MM.1S (cell line): ENCODE measurements around the gene NLGN1.

Experiments
- DNase-seq: peaks from one replicate; pipeline ENCODE4 v3.0.0-alpha.2; 2015
- H2AFZ ChIP-seq: fragments of 300-600 bp; sonication (generic); 2 replicates; pipeline ENCODE4 v1.6.0; 2016; ENCODE audit warnings: antibody characterized with exemption, low read length
- H3F3A ChIP-seq: fragments of 300-600 bp; sonication (generic); 2 replicates; pipeline ENCODE4 v1.6.1; 2016; ENCODE audit warnings: mild to moderate bottlenecking, antibody characterized with exemption, low read length, moderate library complexity, mixed read lengths; ENCODE audit not compliant: insufficient read depth
- H3K27ac ChIP-seq: fragments of 300-600 bp; sonication (generic); 2 replicates; pipeline ENCODE4 v1.5.1; 2016; ENCODE audit warnings: mild to moderate bottlenecking, low read length
- H3K27me3 ChIP-seq: fragments of 300-600 bp; sonication (generic); replicated peaks from 2 replicates; pipeline ENCODE4 v1.6.0; 2016; ENCODE audit warnings: low read length; ENCODE audit not compliant: insufficient read depth
- H3K36me3 ChIP-seq: fragments of 300-600 bp; sonication (generic); replicated peaks from 2 replicates; pipeline ENCODE4 v1.6.1; 2016; ENCODE audit warnings: mild to moderate bottlenecking, low read length, mixed read lengths; ENCODE audit not compliant: insufficient read depth
- H3K4me1 ChIP-seq: fragments of 300-600 bp; sonication (generic); 2 replicates; pipeline ENCODE4 v1.6.1; 2016; ENCODE audit warnings: low read length, mixed read lengths
- H3K4me2 ChIP-seq: fragments of 300-600 bp; sonication (generic); 2 replicates; pipeline ENCODE4 v1.6.0; 2016; ENCODE audit warnings: low read depth, low read length
- H3K4me3 ChIP-seq: fragments of 300-600 bp; sonication (generic); 2 replicates; pipeline ENCODE4 v1.5.1; 2016; ENCODE audit warnings: low read length, mixed read lengths
- H3K79me2 ChIP-seq: fragments of 300-600 bp; sonication (generic); 2 replicates; pipeline ENCODE4 v1.6.1; 2016; ENCODE audit warnings: mixed run types, low read length, mixed read lengths
- H3K9ac ChIP-seq: fragments of 300-600 bp; sonication (generic); 2 replicates; pipeline ENCODE4 v1.6.1; 2016; ENCODE audit warnings: low read length, mixed read lengths
- H3K9me2 ChIP-seq: fragments of 300-600 bp; sonication (generic); replicated peaks from 2 replicates; pipeline ENCODE4 v1.6.1; 2016; ENCODE audit warnings: mild to moderate bottlenecking, low read length, mixed read lengths; ENCODE audit not compliant: insufficient read depth
- H3K9me3 ChIP-seq: fragments of 300-600 bp; sonication (generic); replicated peaks from 2 replicates; pipeline ENCODE4 v1.6.1; 2016; ENCODE audit warnings: mild to moderate bottlenecking, low read length, mixed read lengths; ENCODE audit not compliant: insufficient read depth
- H4K20me1 ChIP-seq: fragments of 300-600 bp; sonication (generic); 2 replicates; pipeline ENCODE4 v1.6.1; 2016; ENCODE audit warnings: mild to moderate bottlenecking, low read length, moderate library complexity, mixed read lengths; ENCODE audit not compliant: insufficient read depth
- CTCF ChIP-seq: fragments of 300-600 bp; sonication (generic); IDR thresholded peaks from 2 replicates; pipeline ENCODE4 v1.5.1; 2016; ENCODE audit warnings: antibody characterized with exemption, low read length, mixed read lengths
- EZH2 ChIP-seq: fragments of 300-600 bp; sonication (generic); optimal IDR thresholded peaks from 2 replicates; pipeline ENCODE3; 2017; ENCODE audit warnings: low read depth, mild to moderate bottlenecking, antibody characterized with exemption, low read length, mixed read lengths
- EZH2phosphoT487 ChIP-seq: fragments of 300-600 bp; sonication (generic); IDR thresholded peaks from 2 replicates; pipeline ENCODE4 v1.6.1; 2018; ENCODE audit warnings: antibody characterized with exemption, low read length

NLGN1 gene

GRCh38 chr3:173660645-173661299, 263.2 kb downstream of the NLGN1 start:
- Histone ChIP-seq H3K27me3 (no peaks in the 10 kb centered on the region), H2AFZ (no peak overlapping the region), H3K27ac (no peak overlapping the region), H3K4me1 (no peaks in the 10 kb centered on the region), H3K9me2 (no peaks in the 10 kb centered on the region), H3K4me3 (no peak overlapping the region), H3K4me2 (no peak overlapping the region), H3F3A (no peaks in the 10 kb centered on the region), H3K9me3 (no peaks in the 10 kb centered on the region), H3K36me3 (no peaks in the 10 kb centered on the region), H3K79me2 (no peaks in the 10 kb centered on the region), H3K9ac (no peak overlapping the region), H4K20me1 (no peaks in the 10 kb centered on the region)
- TF ChIP-seq EZH2 (no peak), EZH2phosphoT487 (no peak)
- DNase-seq = no peak

DNA sequence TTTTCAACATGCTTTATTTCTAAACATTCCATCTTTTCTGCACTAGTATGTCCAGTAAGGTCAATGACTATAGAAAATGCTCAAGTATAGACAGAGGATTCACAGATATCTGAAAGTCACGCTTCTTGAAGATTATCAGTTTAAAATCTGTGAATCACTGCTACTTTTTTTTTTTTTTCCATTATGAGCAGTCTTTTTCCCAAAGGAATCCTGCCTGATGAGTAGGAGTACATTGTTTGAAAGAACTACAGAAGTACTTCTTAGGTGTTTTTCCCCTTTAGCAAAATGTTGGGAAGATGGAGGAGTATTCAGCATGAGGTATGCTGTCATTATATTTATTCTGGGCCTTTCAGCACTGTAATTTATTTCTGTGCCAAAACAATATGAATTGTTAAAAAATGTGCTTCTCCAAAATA, 266.2 kb downstream of the NLGN1 start:
- no peaks in the 10 kb centered on the region for H3F3A ChIP-seq
- no peak overlapping the region for H3K9ac ChIP-seq
- H4K20me1 ChIP-seq = no peaks in the 10 kb centered on the region
- no peaks in the 10 kb centered on the region for H3K36me3 ChIP-seq
- H3K9me2 ChIP-seq = no peaks in the 10 kb centered on the region
- DNase-seq = no peak
- no peaks in the 10 kb centered on the region for H3K79me2 ChIP-seq
- TF ChIP-seq EZH2phosphoT487 (no peak), EZH2 (no peak), CTCF (no peak)
- H3K4me2 ChIP-seq = no peak overlapping the region
- H3K27me3 ChIP-seq = no peaks in the 10 kb centered on the region
- no peak overlapping the region for H3K4me3 ChIP-seq
- H2AFZ ChIP-seq = no peak overlapping the region
- no peaks in the 10 kb centered on the region for H3K4me1 ChIP-seq
- H3K9me3 ChIP-seq = no peaks in the 10 kb centered on the region
- H3K27ac ChIP-seq = no peak overlapping the region

- Histone ChIP-seq H2AFZ (no peak overlapping the region), H3K79me2 (no peaks in the 10 kb centered on the region), H3K4me1 (no peaks in the 10 kb centered on the region), H3K4me3 (no peak overlapping the region), H3K9me3 (no peaks in the 10 kb centered on the region), H3K9ac (no peak overlapping the region), H3K27me3 (no peaks in the 10 kb centered on the region), H3K36me3 (no peaks in the 10 kb centered on the region), H3F3A (no peaks in the 10 kb centered on the region), H3K4me2 (no peak overlapping the region), H3K9me2 (no peaks in the 10 kb centered on the region), H3K27ac (no peak overlapping the region), H4K20me1 (no peaks in the 10 kb centered on the region)
- no peak for TF ChIP-seq EZH2
- no peak for TF ChIP-seq EZH2phosphoT487
- TF ChIP-seq CTCF = no peak
- DNase-seq = no peak
These were observed 278.6 kb downstream of the NLGN1 start for GRCh38 chr3:173676094-173676493.

DNA sequence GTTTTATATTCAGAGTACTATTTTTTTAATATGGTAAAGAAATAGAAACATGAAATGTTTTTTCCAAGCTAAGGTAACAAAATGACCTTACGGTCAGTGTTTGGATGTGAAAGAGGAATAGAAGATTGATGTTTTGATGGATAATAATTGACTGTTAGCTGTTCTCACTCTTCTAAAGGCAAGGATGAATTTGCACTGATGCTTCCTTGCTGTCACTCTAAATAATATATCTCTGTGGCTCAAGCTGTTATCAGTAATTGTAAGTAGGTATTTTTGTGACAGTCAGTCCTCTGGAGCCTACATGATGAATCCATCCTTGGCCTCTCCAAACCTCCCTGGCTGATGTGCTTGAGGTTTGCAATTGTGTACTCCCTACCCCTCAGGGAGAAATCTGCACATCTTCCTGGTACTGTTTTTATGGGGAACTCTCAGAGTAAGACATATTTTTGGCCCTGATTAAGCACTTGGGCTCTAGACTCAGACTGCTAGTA, 283.7 kb downstream of the NLGN1 start:
- Histone ChIP-seq H2AFZ (no peak overlapping the region), H3K36me3 (no peaks in the 10 kb centered on the region), H3K4me2 (no peak overlapping the region), H3K27ac (no peak overlapping the region), H3K9me3 (no peaks in the 10 kb centered on the region), H3K4me3 (no peak overlapping the region), H3K9ac (no peak overlapping the region), H3K4me1 (no peaks in the 10 kb centered on the region), H3K79me2 (no peaks in the 10 kb centered on the region), H3K9me2 (no peaks in the 10 kb centered on the region), H3F3A (no peaks in the 10 kb centered on the region), H3K27me3 (no peaks in the 10 kb centered on the region), H4K20me1 (no peaks in the 10 kb centered on the region)
- TF ChIP-seq EZH2phosphoT487 (no peak), EZH2 (no peak)
- no peak for DNase-seq
